ENCODE measurements around the gene ANKRD13D.

The ANKRD13D gene

DNA sequence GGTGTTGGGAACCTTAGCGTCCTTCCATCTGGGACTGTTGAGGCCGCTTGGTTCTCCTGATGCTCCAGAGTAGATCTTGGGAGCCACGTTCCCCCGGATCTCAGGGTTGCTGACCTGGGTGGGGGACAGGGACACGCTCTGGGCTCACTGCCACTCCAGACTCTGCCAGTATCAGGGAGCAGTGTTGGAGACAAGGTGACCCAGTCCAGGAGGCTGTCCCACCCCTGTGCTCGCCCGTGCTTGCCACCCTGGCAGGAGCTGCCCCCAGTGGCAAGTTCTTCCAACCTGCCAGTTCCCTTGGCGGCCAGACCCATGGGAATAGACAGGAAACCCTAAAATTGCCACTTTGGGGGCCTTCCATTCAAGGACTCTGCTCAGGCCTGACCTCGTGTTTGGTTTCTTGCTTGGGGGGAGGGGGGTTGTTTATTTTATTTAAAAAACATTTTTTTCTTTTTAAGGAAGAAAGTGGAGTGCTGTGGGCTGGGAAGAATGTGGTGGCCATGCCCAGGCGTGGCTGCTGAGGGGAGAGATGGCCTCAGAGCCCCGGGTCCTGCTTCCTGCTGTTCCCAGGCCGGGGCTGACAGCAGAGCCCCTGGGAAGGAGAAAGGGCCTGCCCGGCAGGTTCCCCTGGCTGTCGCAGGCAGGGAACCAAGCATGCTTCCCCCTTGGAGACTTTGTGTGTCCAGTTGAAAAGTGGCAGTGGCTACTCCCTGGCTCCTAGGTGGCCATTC is 15.7 kb upstream of the ANKRD13D start:
- DNase-seq (ENCODE audit: low spot score), result no peak

DNA sequence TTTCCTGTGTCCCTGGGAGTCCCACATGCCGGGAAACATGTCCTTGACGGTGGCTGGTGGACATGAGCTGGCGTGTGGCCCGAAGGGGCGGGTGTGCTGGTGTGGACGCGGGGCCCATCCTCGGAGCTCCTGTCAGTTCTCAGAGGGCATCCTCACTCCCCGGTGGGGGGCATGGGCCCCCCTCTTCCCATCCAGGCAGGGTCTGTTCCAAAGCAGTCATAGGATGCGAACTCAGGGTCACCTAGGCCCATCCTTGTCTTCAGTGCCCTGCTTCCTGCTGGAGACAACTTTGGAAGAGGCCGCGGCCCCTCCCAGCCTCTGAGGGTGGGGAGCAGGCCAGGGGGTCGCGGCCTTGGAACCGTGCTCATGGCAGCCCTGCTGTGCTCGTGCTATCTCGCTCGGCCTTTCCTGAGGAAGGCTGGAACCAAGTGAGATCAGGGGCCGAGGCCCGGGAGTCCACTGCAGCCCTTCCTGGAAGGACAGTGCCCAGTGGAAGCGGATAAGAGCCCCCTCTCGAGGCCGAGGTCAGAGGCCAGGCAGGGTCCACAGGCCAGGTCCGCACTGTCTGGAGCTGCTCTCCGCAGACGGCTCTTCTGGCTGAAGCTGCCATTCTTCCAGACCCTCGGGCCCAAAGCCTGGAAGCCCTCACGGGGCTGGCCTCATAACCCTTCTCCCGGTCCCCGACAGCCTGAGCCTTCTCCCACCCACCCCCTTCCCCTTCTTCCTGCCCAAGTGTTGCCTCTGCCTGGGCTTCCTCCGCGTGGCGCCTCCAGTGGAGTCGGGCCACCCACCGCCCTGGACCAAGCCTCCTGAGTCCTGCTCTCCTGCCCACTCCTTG is 14.1 kb upstream of the ANKRD13D start:
- DNase-seq (ENCODE audit: low spot score), result no peak

DNA sequence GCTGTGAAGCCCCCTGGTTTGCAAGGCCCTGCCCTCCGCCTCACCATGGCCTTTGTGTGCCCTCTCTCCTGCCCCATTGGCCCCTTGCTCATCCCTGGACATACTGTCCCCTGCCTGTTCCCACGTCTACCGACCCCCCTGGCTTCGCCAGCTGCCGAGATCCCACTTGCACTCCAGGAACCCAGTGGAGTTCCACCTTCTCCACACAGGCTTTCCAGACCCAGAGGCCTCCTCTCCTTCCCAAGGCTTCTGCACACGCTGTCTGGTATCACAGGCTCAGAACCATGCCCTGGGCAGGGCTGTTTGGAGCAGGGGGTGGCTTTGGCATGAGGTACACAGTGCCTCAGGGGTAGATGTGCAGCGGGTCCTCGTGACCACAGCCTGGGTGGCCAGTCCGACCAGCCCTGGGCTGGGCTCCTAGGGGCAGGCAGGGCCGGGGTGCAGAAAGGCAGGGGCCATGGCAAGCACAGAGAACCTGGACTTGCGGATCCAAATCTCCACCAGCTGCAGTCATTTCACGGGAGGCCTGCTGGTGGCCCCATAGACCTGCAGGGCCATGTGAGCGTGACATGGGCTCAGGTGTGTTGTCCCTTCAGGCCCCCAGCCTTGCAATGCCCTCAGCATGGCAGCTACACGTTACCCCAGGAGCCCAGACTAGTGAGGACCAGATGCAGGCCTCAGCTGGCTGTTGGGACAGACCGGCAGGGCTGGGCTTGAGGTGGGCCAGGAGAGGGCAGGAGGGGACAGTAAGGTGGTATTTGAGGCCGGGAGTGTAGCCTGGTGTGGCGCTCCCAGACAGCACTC is 13.3 kb upstream of the ANKRD13D start:
- no peak for DNase-seq (ENCODE audit: low spot score)

DNA sequence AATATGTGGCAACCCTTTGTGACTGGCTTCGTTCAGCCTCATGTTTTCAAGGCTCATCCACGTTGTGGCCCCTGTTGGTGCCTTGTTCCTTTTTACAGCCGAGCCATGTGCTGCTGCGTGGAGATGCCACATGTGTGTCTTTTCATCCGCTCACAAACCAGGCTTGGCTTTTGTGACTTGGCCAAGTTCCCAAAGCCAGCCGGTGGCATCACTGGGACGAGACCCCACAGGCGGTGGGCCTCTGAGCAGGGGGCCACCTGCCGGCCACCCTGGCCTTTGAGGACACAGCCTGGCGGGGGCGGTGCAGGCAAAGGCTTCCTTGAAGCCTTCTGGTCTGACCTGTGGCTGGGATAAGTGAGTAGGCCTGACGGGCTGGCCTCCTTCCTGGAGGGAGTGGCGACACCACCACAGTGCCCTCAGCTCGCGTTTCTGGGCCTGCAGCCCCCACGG is 12.3 kb upstream of the ANKRD13D start:
- no peak for DNase-seq (ENCODE audit: low spot score)

DNA sequence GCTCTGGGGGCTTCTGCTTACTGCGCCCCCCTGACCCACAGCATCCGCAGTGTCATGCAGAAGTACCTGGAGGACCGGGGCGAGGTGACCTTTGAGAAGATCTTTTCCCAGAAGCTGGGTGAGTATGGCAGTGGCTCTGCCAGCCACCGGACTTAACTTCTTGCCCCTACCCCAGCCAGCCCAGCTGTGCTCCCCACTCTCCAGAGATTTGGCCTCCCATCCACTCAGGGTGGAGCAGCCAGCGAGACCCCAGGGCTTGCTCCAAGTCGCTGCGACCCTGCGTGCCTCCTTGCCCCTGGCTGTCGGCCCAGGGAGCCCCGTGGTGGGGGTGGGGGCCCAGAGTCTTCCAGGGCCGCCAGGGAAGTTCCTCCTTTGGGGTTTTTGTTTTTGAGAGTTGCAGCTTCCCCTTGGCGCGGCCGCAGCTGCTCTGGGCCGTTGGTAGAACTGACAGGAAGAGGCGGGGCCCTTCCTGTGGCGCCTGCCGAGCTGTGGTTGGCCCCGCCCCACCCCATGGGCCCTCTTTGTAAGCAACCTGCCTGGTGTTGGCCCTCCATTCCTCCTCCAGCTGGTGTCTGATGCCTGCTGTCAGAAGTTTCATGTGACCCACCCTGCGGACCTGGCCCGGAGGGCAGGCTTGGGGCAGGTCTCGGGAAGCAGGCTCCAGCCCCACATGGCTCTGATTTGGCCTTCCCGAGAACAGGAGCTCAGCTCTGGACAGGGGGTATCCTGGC is 11.7 kb upstream of the ANKRD13D start:
- DNase-seq (ENCODE audit: low spot score), result no peak

DNA sequence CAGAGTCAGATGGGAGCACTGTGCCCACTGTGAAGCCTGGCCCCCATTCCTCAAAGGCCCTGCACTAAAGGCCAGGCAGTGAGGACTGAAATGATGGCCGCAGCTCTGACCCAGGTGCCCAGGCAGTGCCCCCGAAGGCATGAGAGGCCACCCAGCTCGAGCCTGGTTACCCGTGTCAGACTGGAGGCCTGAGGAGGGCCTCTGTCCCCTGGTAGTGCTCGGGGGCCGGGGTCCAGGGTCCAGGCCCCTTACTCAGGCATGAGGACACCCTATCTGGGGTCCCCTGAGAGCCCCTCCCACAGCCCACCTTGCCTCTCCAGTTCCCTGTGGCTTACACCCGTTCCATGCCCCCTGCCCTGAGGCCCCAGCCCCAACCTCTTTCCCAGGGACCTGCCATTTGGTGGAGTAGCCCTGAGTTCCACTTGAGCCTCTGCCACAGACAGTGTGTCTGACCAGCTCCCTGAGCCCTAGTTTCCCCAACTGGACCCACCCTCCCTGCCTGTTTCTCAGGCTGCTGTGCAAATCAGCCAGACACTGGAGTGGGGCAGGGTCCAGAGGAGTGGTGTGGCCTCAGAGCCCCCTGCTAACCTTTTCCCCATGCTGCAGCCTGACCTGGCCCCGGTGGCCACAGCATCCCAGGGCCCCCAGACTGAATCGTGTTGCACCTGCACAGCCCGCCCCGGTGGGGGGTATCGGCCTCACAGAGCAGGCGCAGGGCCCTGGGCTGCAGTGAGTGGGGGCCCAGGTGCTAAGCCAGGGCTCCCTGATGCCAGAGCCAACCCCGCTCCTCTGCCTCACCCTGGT is 10.8 kb upstream of the ANKRD13D start:
- DNase-seq (ENCODE audit: low spot score), result no peak

DNA sequence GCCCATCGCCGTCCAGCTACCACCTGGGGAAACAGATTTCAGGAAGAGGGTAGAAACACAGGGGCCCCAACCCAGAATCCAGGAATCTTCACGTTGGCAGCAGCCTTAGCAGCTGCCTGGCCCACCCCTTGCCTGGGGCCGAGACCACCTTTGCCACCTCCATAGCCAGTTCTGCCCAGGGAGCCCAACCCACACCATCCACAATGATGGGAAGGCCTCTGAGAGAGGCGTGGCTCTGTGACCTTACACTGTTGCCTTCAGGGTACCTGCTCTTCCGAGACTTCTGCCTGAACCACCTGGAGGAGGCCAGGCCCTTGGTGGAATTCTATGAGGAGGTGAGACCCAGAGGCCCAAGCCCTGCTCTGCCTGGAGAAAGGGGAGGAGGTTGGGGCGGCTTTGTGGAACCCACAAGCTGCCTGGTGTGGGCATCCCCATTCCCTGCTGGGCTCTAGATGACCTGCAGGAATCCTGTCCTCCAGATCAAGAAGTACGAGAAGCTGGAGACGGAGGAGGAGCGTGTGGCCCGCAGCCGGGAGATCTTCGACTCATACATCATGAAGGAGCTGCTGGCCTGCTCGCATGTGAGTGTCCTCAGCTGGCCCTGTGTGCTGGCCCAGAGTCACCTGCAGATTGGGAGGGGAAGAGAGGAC is 10.0 kb upstream of the ANKRD13D start:
- no peak for DNase-seq (ENCODE audit: low spot score)

DNA sequence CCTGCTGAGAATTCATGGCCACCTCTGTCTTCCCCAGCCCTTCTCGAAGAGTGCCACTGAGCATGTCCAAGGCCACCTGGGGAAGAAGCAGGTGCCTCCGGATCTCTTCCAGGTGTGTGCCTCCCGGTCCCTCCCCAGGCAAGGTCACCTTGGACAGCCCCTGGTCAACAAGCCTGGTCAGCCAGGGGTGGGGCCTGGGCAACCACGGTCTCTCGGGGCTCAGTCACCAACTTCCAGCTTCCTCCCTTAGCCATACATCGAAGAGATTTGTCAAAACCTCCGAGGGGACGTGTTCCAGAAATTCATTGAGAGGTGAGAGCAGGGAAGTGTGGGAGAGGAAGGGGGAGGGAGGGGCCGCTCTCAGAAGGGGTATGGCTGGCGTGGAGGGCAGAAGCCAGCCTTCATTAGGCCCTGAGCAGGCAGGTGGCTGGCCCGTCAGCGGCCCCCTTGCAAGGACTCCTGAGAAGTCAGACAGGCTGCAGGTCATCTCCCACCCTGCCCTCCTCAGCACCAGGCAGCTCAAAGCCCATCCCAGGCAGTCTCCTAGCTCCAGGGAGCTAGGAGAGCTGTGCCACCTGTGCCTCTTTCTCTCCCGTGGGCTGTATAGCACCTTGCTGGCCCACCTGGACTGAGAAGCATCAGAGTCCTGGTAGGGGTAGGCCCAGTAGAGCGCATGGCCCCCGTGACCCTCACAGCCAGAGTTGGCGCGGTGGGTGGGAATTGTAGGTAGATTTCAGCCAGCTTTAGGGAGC is 9.3 kb upstream of the ANKRD13D start:
- DNase-seq (ENCODE audit: low spot score), result no peak

DNA sequence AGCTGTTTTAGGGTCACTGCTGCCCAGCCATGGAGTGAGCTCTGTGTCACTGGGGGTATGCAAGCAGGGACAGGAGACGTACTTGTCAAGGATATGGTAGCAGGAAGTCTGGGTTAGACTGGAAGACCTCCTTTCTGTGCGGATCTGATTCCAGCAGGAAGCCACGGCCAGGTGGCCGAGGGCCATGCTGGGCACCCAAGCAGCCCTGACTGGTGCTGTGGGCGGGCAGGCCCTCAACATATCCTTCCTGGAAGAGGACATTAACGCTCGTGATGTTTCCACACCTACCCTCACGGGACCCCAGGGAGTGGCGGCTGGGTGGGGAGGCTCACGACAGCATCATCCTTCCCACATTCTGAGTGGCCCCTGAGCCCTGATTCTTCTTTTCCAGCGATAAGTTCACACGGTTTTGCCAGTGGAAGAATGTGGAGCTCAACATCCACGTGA is 8.7 kb upstream of the ANKRD13D start:
- no peak for DNase-seq (ENCODE audit: low spot score)

DNA sequence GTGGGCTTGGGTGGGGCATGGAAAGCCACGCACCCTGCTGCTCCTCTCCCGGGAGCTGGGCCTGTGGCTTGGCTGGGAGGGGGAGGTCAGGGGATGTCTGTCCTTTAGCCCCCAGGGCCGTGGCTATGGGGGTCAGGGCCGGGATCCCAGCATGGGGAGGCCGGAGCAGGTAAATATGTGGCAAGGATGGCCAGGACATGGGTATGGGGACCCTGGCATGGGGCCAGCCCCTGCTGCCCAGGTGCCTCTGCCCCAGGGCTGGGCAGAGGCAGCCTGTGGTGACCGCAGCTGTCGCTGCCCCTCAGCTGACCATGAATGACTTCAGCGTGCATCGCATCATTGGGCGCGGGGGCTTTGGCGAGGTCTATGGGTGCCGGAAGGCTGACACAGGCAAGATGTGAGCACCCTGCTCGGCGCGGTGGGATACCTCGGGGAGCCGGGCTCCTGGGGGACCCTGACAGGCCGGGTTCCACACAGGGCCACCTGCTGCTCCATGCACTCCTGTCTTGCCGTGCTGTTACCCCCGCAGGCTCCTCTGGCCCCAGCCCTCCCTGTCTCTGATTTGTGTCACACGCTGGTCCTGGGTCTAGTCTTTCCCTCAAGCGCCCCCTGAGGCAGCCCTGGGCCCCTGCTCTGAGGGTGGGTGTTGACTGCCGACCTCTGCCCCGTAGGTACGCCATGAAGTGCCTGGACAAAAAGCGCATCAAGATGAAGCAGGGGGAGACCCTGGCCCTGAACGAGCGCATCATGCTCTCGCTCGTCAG is 8.1 kb upstream of the ANKRD13D start:
- no peak for DNase-seq (ENCODE audit: low spot score)

DNA sequence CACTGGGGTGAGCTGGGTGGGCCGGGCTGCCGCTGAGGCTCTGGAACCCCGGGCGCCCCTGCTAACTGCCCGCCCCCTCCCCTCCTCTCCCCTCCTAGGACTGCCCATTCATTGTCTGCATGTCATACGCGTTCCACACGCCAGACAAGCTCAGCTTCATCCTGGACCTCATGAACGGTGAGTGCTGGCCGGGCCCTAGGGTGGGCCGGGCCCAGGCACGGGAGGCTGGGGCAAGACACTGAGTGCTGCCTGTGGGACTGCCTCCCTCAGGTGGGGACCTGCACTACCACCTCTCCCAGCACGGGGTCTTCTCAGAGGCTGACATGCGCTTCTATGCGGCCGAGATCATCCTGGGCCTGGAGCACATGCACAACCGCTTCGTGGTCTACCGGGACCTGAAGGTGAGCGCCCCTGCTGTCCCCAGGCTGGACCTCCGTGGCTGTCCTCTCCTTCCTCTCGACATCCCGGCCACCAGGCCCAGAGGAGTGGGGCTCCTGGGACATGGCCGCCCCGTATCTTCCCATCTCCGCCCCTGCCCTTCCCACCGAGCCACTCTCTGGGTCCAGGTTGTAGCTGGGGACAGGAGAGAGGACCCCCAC is 7.5 kb upstream of the ANKRD13D start:
- no peak for DNase-seq (ENCODE audit: low spot score)

DNA sequence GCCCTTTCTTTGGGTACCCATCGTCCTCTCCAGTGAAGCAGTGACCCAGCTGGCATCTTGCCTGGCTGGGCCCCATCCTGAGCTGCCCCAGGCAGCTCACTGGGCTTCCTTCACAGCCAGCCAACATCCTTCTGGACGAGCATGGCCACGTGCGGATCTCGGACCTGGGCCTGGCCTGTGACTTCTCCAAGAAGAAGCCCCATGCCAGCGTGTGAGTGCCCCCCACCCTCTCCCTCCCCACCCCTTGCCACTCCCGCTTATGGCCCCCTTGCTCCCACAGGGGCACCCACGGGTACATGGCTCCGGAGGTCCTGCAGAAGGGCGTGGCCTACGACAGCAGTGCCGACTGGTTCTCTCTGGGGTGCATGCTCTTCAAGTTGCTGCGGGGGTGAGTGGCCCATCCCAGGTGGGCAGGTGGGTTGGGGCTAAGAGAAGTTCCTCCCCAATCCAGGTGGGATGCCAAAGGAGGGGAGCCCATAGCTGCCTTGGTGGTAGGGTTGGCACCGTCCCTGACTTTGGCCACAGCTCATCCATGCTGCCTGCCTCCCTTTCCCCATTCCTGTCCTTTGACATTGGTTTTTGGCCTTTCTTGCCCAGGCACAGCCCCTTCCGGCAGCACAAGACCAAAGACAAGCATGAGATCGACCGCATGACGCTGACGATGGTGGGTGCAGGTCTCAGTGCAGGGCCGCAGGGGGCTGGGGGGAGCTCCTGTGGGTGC is 6.8 kb upstream of the ANKRD13D start:
- DNase-seq (ENCODE audit: low spot score), result no peak

DNA sequence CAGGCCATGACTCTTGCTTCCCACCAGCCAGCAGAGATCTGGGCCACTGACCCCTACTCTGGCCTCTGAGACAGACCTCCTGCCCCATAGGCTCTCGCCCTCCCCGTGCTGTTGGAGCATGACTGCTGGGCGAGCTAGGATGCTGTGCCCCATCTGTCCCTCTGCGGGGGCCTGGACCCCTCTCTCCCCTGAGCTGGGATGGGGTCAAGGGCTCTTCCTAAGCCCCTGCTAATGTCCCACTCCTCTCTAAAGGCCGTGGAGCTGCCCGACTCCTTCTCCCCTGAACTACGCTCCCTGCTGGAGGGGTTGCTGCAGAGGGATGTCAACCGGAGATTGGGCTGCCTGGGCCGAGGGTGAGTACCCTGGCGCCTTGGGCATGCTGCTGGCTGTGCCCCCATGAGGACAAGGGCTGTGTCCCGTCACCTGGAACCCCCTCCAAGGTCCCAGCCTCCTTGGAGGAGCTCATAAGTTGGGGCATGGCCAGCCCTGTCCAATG is 6.2 kb upstream of the ANKRD13D start:
- DNase-seq (ENCODE audit: low spot score), result no peak

DNA sequence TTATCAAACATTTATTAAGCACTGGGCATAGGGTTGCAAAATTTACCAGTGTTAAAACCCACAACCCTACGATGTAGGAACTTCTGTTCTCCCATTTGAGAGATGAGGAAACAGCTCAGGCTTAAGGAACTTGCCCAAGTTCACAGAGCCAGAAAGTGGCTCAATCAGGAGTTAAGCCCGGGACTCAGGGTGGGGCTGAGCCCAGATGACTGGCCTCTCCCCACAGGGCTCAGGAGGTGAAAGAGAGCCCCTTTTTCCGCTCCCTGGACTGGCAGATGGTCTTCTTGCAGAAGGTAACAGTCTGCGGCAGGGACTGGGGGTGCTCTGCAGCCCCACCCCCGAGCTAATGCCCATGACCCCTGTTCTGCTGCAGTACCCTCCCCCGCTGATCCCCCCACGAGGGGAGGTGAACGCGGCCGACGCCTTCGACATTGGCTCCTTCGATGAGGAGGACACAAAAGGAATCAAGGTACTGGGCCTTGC is 5.6 kb upstream of the ANKRD13D start:
- no peak for DNase-seq (ENCODE audit: low spot score)

DNA sequence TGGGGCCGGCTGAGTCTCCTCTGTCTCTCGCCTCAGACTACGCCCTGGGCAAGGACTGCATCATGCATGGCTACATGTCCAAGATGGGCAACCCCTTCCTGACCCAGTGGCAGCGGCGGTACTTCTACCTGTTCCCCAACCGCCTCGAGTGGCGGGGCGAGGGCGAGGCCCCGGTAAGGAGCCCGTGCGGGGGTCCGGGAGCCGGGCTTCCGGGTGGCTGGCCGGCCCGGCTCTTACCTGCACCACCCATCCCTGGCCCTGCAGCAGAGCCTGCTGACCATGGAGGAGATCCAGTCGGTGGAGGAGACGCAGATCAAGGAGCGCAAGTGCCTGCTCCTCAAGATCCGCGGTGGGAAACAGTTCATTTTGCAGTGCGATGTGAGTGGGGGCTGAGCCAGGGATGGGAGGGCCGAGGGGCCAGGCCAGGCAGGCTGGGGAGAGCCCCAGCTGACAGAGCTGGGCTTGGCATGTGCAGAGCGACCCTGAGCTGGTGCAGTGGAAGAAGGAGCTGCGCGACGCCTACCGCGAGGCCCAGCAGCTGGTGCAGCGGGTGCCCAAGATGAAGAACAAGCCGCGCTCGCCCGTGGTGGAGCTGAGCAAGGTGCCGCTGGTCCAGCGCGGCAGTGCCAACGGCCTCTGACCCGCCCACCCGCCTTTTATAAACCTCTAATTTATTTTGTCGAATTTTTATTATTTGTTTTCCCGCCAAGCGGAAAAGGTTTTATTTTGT is 4.1 kb upstream of the ANKRD13D start:
- DNase-seq (ENCODE audit: low spot score), result no peak

DNA sequence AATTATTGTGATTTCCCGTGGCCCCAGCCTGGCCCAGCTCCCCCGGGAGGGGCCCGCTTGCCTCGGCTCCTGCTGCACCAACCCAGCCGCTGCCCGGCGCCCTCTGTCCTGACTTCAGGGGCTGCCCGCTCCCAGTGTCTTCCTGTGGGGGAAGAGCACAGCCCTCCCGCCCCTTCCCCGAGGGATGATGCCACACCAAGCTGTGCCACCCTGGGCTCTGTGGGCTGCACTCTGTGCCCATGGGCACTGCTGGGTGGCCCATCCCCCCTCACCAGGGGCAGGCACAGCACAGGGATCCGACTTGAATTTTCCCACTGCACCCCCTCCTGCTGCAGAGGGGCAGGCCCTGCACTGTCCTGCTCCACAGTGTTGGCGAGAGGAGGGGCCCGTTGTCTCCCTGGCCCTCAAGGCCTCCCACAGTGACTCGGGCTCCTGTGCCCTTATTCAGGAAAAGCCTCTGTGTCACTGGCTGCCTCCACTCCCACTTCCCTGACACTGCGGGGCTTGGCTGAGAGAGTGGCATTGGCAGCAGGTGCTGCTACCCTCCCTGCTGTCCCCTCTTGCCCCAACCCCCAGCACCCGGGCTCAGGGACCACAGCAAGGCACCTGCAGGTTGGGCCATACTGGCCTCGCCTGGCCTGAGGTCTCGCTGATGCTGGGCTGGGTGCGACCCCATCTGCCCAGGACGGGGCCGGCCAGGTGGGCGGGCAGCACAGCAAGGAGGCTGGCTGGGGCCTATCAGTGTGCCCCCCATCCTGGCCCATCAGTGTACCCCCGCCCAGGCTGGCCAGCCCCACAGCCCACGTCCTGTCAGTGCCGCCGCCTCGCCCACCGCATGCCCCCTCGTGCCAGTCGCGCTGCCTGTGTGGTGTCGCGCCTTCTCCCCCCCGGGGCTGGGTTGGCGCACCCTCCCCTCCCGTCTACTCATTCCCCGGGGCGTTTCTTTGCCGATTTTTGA is 3.3 kb upstream of the ANKRD13D start:
- DNase-seq (ENCODE audit: low spot score), result no peak

Measured in RKO (cell line).